Astrocyte (in vitro differentiated cells and primary cell): ENCODE results near the gene CHCHD6. TPM values are rescaled to one million over a fixed set of nuclear protein-coding genes. Genes with fewer than 3 reads are reported as not detected.

Experiments
- DNase-seq: peaks from one replicate; pipeline ENCODE4 v3.0.0-alpha.2; 2010; ENCODE audit warnings: low read depth
- FAIRE-seq: peaks from 2 replicates; lab custom pipeline; 2011; peaks lifted over from hg19 to GRCh38; lab: Jason Lieb, UNC
- H2AFZ ChIP-seq: 2 replicates; pipeline ENCODE4 v1.6.0; 2012; ENCODE audit warnings: low read depth, low read length, inconsistent platforms
- H3K27ac ChIP-seq: 2 replicates; pipeline ENCODE4 v1.5.1; 2011; ENCODE audit warnings: low read depth, low read length, inconsistent platforms
- H3K27me3 ChIP-seq: 2 replicates; pipeline ENCODE4 v1.6.0; 2011; ENCODE audit warnings: low read length, inconsistent platforms; ENCODE audit not compliant: insufficient read depth
- H3K36me3 ChIP-seq: 2 replicates; pipeline ENCODE4 v1.5.1; 2011; ENCODE audit warnings: low read length, inconsistent platforms; ENCODE audit not compliant: insufficient read depth
- H3K4me1 ChIP-seq: 2 replicates; pipeline ENCODE4 v1.5.1; 2011; ENCODE audit warnings: low read length, inconsistent platforms; ENCODE audit not compliant: insufficient read depth
- H3K4me2 ChIP-seq: 2 replicates; pipeline ENCODE4 v1.6.0; 2012; ENCODE audit warnings: low read length, inconsistent platforms
- H3K4me3 ChIP-seq: 2 replicates; pipeline ENCODE4 v1.5.1; 2011; ENCODE audit warnings: low read depth, mild to moderate bottlenecking, low read length, inconsistent platforms; ENCODE audit not compliant: insufficient read depth
- H3K79me2 ChIP-seq: 2 replicates; pipeline ENCODE4 v1.6.0; 2012; ENCODE audit warnings: mild to moderate bottlenecking, low read length, inconsistent platforms; ENCODE audit not compliant: insufficient read depth
- H3K9ac ChIP-seq: 2 replicates; pipeline ENCODE4 v1.6.0; 2012; ENCODE audit warnings: mild to moderate bottlenecking, low read length, inconsistent platforms
- H3K9me3 ChIP-seq: 2 replicates; pipeline ENCODE4 v1.5.1; 2012; ENCODE audit warnings: low read depth, mild to moderate bottlenecking, low read length, inconsistent platforms; ENCODE audit not compliant: insufficient read depth
- H4K20me1 ChIP-seq: 2 replicates; pipeline ENCODE4 v1.6.0; 2012; ENCODE audit warnings: low read length, inconsistent platforms; ENCODE audit not compliant: insufficient read depth
- H3K27ac Mint-ChIP-seq: one replicate; pipeline ENCODE4 v1.8.0; 2021; ENCODE audit warnings: mild to moderate bottlenecking, mixed read lengths; ENCODE audit not compliant: unreplicated experiment
- H3K27me3 Mint-ChIP-seq: one replicate; pipeline ENCODE4 v1.8.0; 2021; ENCODE audit warnings: low read depth, mixed read lengths; ENCODE audit not compliant: unreplicated experiment
- H3K36me3 Mint-ChIP-seq: one replicate; pipeline ENCODE4 v1.8.0; 2021; ENCODE audit warnings: low read depth, mixed read lengths; ENCODE audit not compliant: unreplicated experiment
- H3K4me1 Mint-ChIP-seq: one replicate; pipeline ENCODE4 v1.8.0; 2021; ENCODE audit warnings: low read depth, mixed read lengths; ENCODE audit not compliant: unreplicated experiment
- H3K4me3 Mint-ChIP-seq: one replicate; pipeline ENCODE4 v1.8.0; 2021; ENCODE audit warnings: mild to moderate bottlenecking, moderate library complexity, mixed read lengths; ENCODE audit not compliant: unreplicated experiment
- H3K9me3 Mint-ChIP-seq: one replicate; pipeline ENCODE4 v1.8.0; 2021; ENCODE audit warnings: mild to moderate bottlenecking, mixed read lengths; ENCODE audit not compliant: unreplicated experiment
- CTCF ChIP-seq: IDR thresholded peaks from 2 replicates; pipeline ENCODE4 v1.5.1; 2011; ENCODE audit warnings: low read depth, mild to moderate bottlenecking, inconsistent platforms, low read length, moderate library complexity; ENCODE audit not compliant: insufficient read depth
- EZH2 ChIP-seq: IDR thresholded peaks from 2 replicates; pipeline ENCODE4 v1.6.1; 2012; ENCODE audit warnings: mild to moderate bottlenecking, low read length, inconsistent platforms; ENCODE audit not compliant: insufficient read depth
- total RNA-seq: library from RNA; stranded (reverse); gene quantifications from 2 replicates; pipeline ENCODE4 v1.2.1, GENCODE V29; 2021

CHCHD6 gene
- total RNA-seq, 1 donor from 2014 or later: 21.1 TPM

GRCh38 chr3:126937973-126938372 lies 233.9 kb downstream of the CHCHD6 start:
- Mint-ChIP-seq H3K27me3 (no peaks in the 10 kb centered on the region), H3K4me1 (peaks cover 33% of the 10 kb centered on the region), H3K9me3 (no peaks in the 10 kb centered on the region), H3K36me3 (peaks cover under 1% of the 10 kb centered on the region), H3K27ac (no peak overlapping the region), H3K4me3 (no peak overlapping the region)
- no peaks in the 10 kb centered on the region for H3K27me3 ChIP-seq
- DNase-seq (no peak), FAIRE-seq (no peak)
- H3K9ac ChIP-seq: no peak overlapping the region
- H3K4me1 ChIP-seq: peaks cover 6% of the 10 kb centered on the region
- no peak overlapping the region for H2AFZ ChIP-seq
- H3K4me2 ChIP-seq: no peak overlapping the region
- no peaks in the 10 kb centered on the region for H3K79me2 ChIP-seq
- no peak overlapping the region for H3K27ac ChIP-seq
- TF ChIP-seq EZH2 (no peak), CTCF (no peak)
- no peaks in the 10 kb centered on the region for H4K20me1 ChIP-seq
- no peak overlapping the region for H3K4me3 ChIP-seq
- H3K36me3 ChIP-seq: no peaks in the 10 kb centered on the region
- H3K9me3 ChIP-seq: no peaks in the 10 kb centered on the region

GRCh38 chr3:126938520-126939337 lies 234.7 kb downstream of the CHCHD6 start:
- Histone ChIP-seq H2AFZ (no peak overlapping the region), H3K4me1 (peaks cover 5% of the 10 kb centered on the region), H3K79me2 (no peaks in the 10 kb centered on the region), H4K20me1 (no peaks in the 10 kb centered on the region), H3K9me3 (no peaks in the 10 kb centered on the region), H3K36me3 (no peaks in the 10 kb centered on the region), H3K4me3 (no peak overlapping the region), H3K4me2 (no peak overlapping the region), H3K9ac (no peak overlapping the region), H3K27ac (no peak overlapping the region), H3K27me3 (no peaks in the 10 kb centered on the region)
- Mint-ChIP-seq H3K27ac (no peak overlapping the region), H3K9me3 (no peaks in the 10 kb centered on the region), H3K36me3 (peaks cover 3% of the 10 kb centered on the region), H3K4me3 (peak overlapping the region; percentile 52), H3K4me1 (peaks cover 33% of the 10 kb centered on the region), H3K27me3 (no peaks in the 10 kb centered on the region)
- no peak for TF ChIP-seq CTCF
- TF ChIP-seq EZH2: no peak
- no peak for FAIRE-seq
- DNase-seq: no peak

- DNase-seq (no peak), FAIRE-seq (no peak)
- Histone ChIP-seq H3K9ac (no peak overlapping the region), H3K27me3 (no peaks in the 10 kb centered on the region), H2AFZ (no peak overlapping the region), H3K4me2 (no peak overlapping the region), H3K27ac (no peak overlapping the region), H3K4me3 (no peak overlapping the region), H3K9me3 (no peaks in the 10 kb centered on the region), H3K36me3 (no peaks in the 10 kb centered on the region), H3K4me1 (peaks cover 5% of the 10 kb centered on the region), H4K20me1 (no peaks in the 10 kb centered on the region), H3K79me2 (no peaks in the 10 kb centered on the region)
- Mint-ChIP-seq H3K27ac (no peak overlapping the region), H3K36me3 (peaks cover 3% of the 10 kb centered on the region), H3K27me3 (peaks cover 1% of the 10 kb centered on the region), H3K4me1 (peaks cover 27% of the 10 kb centered on the region), H3K9me3 (peaks cover under 1% of the 10 kb centered on the region), H3K4me3 (no peak overlapping the region)
- TF ChIP-seq CTCF (no peak), EZH2 (no peak)
Observed at GRCh38 chr3:126939338-126939718, 235.3 kb downstream of the CHCHD6 start.
